Caco-2 (cell line): ENCODE data around the gene MPV17L2. TPM values are rescaled to one million over a fixed set of nuclear protein-coding genes. Genes with fewer than 3 reads are reported as not detected.

Source experiments
- BruUV-seq: library from RNA; stranded (reverse); fragments of 400-500 nt; replicated peaks from 2 replicates; lab custom pipeline; 2021; lab: Mats Ljungman, UMichigan
- CTCF ChIA-PET: fragments of 300-600 bp; sonication (Branson Sonifier 250); formaldehyde crosslinking; loops from one replicate; lab custom pipeline; 2022; ENCODE audit warnings: antibody characterized with exemption; lab: Charles Lee
- POLR2A ChIA-PET: fragments of 300-600 bp; sonication (Branson Sonifier 250); formaldehyde crosslinking; loops from one replicate; lab custom pipeline; 2022; ENCODE audit warnings: antibody characterized with exemption; lab: Charles Lee
- DNase-seq, 2 experiments: peaks; one replicate each; pipeline versions ENCODE4 v3.0.0 to v3.0.0-alpha.2; 2020 to 2022
- H3K27me3 ChIP-seq: replicated peaks from 2 replicates; pipeline ENCODE4 v1.6.0; 2011; ENCODE audit warnings: low read length; ENCODE audit not compliant: control insufficient read depth, insufficient read depth
- H3K36me3 ChIP-seq: 2 replicates; pipeline ENCODE4 v1.5.1; 2011; ENCODE audit warnings: low read length; ENCODE audit not compliant: control insufficient read depth, insufficient read depth
- H3K4me1 ChIP-seq: fragments of 250-450 bp; sonication (Bioruptor Pico); 2 replicates; pipeline ENCODE4 v1.5.1; 2020; ENCODE audit warnings: mild to moderate bottlenecking
- H3K4me3 ChIP-seq: 2 replicates; pipeline ENCODE4 v1.5.1; 2011; ENCODE audit warnings: low read depth, mild to moderate bottlenecking, control low read depth, low read length
- H3K9me3 ChIP-seq: fragments of 250-450 bp; sonication (Bioruptor Pico); 2 replicates; pipeline ENCODE4 v1.5.1; 2020; ENCODE audit warnings: mild to moderate bottlenecking, moderate library complexity
- H3K27ac Mint-ChIP-seq: one replicate; pipeline ENCODE4 v1.8.0; 2022; ENCODE audit warnings: mixed read lengths; ENCODE audit not compliant: unreplicated experiment
- H3K27me3 Mint-ChIP-seq: one replicate; pipeline ENCODE4 v1.8.0; 2022; ENCODE audit warnings: mixed read lengths; ENCODE audit not compliant: insufficient read depth, unreplicated experiment
- H3K36me3 Mint-ChIP-seq: one replicate; pipeline ENCODE4 v1.8.0; 2022; ENCODE audit warnings: mild to moderate bottlenecking, mixed read lengths; ENCODE audit not compliant: insufficient read depth, unreplicated experiment
- H3K4me1 Mint-ChIP-seq: one replicate; pipeline ENCODE4 v1.8.0; 2022; ENCODE audit warnings: low read depth, mixed read lengths; ENCODE audit not compliant: unreplicated experiment
- H3K4me3 Mint-ChIP-seq: one replicate; pipeline ENCODE4 v1.8.0; 2022; ENCODE audit warnings: mild to moderate bottlenecking, moderate library complexity, mixed read lengths; ENCODE audit not compliant: unreplicated experiment
- H3K9me3 Mint-ChIP-seq: one replicate; pipeline ENCODE4 v1.8.0; 2022; ENCODE audit warnings: mixed read lengths; ENCODE audit not compliant: unreplicated experiment
- CTCF ChIP-seq, 2 experiments: fragments of 200-600 bp in 1 of 2; IDR thresholded peaks; 1 replicate in 1 of 2; 2 replicates in 1 of 2; pipeline versions ENCODE4 v1.5.1 to v1.8.0; 2011 to 2022; ENCODE audit warnings: antibody characterized with exemption in 1 of 2, control low read depth in 1 of 2, inconsistent platforms in 1 of 2, low read depth in 1 of 2, low read length in 1 of 2, mild to moderate bottlenecking in 1 of 2, moderate library complexity in 1 of 2; ENCODE audit not compliant: insufficient read depth in 1 of 2, severe bottlenecking in 1 of 2, unreplicated experiment in 1 of 2
- intact Hi-C: fragments of 100-400 bp; cut with micrococcal nuclease; formaldehyde crosslinking; loops from one replicate; pipeline ENCODE4 v1.10.0; 2022; ENCODE audit not compliant: unreplicated experiment
- total RNA-seq: library from RNA; stranded (reverse); gene quantifications from 2 replicates; pipeline ENCODE4 v1.2.3, GENCODE V29; 2022

MPV17L2 gene
- total RNA-seq, 1 experiment from 2014 or later, result 16.6 TPM

- no peak overlapping the region for H3K4me3 Mint-ChIP-seq
- TF ChIP-seq CTCF (IDR thresholded peaks at IDR 0.05; ENCODE audit: insufficient read depth in 1 of 2, low read depth in 1 of 2, low read length in 1 of 2, severe bottlenecking in 1 of 2, unreplicated experiment in 1 of 2), result no peak
Measured at GRCh38 chr19:18229915-18230314, 36.9 kb downstream of the MPV17L2 start.

DNA sequence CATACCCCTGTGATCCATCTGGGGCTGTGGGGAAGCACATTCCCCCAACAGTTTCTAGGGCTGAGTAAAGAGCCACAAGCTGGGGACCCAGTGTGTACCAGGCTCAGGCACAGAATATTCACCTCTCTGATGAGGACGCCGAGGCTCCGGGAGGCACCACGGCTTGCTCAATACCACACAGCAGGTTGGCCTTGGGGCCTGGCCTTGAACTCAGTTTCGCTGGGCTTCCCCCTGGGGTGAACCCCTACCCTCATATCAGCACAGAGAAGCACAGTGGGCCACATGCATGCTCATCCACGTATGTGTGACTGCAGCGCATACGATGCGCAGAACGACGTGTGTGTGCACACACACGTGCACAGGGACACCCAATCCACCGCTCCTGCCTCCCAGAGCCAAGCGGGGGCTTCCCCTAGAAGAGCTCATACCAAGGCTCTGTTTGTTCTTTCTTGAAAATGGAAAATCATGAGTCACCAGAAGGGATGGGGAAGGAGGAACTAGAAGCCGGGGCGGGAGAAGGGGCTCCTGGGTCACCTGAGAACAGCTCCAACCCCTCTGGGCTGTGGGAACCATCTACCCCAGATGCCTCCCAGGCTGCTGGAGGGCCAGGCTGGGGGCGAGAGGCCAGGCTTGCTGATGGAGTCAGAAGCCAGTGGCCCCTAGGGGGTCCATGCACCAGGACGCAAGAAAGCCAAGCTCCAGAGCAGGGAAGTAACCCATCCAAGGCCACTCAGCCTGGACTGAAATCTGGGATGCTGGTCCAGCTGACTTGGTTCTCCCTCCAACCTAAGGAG is 38.1 kb downstream of the MPV17L2 start:
- H3K27me3 ChIP-seq, result no peaks in the 10 kb centered on the region
- no peak for TF ChIP-seq CTCF (IDR thresholded peaks at IDR 0.05; ENCODE audit: insufficient read depth in 1 of 2, low read depth in 1 of 2, low read length in 1 of 2, severe bottlenecking in 1 of 2, unreplicated experiment in 1 of 2)
- CTCF ChIA-PET, result interaction anchor here (0.6 to 1.0 kb wide), 2 partner anchors 23 to 548 kb away, joined by 3 to 5 read pairs; no protein-coding TSS in a partner anchor
- no peaks in the 10 kb centered on the region for H3K36me3 ChIP-seq
- no peak overlapping the region for H3K4me3 ChIP-seq
- peaks cover 6% of the 10 kb centered on the region for H3K27me3 Mint-ChIP-seq
- H3K36me3 Mint-ChIP-seq, result no peaks in the 10 kb centered on the region
- no peak overlapping the region for H3K4me3 Mint-ChIP-seq
- H3K9me3 Mint-ChIP-seq, result no peaks in the 10 kb centered on the region
- BruUV-seq, result no TSS peak
- no peak for DNase-seq
- intact Hi-C loops, result no loop called here
- no peak overlapping the region for H3K27ac Mint-ChIP-seq
- POLR2A ChIA-PET, result no interaction called here
- no peaks in the 10 kb centered on the region for H3K4me1 Mint-ChIP-seq
- H3K4me1 ChIP-seq, result 0 out of 2 replicates have a peak, but pooled peaks cover 3% of the 10 kb centered on the region
- H3K9me3 ChIP-seq, result no peaks in the 10 kb centered on the region

More at GRCh38 chr19:18229915-18230314, 36.9 kb downstream of the MPV17L2 start:
- DNase-seq, result no peak
- CTCF ChIA-PET, result no interaction called here
- intact Hi-C loops, result loop anchor here (2.0 kb wide), 1 partner anchor 23 kb away; no protein-coding TSS in a partner anchor
- POLR2A ChIA-PET, result no interaction called here
- Histone ChIP-seq H3K4me3 (no peak overlapping the region), H3K36me3 (no peaks in the 10 kb centered on the region), H3K4me1 (0 out of 2 replicates have a peak, but pooled peaks cover 6% of the 10 kb centered on the region), H3K27me3 (no peaks in the 10 kb centered on the region), H3K9me3 (no peaks in the 10 kb centered on the region)
- peaks cover 6% of the 10 kb centered on the region for H3K4me1 Mint-ChIP-seq
- no TSS peak for BruUV-seq
- H3K27me3 Mint-ChIP-seq, result peaks cover 3% of the 10 kb centered on the region
- H3K36me3 Mint-ChIP-seq, result peaks cover under 1% of the 10 kb centered on the region
- H3K27ac Mint-ChIP-seq, result no peak overlapping the region
- H3K9me3 Mint-ChIP-seq, result no peaks in the 10 kb centered on the region

DNA sequence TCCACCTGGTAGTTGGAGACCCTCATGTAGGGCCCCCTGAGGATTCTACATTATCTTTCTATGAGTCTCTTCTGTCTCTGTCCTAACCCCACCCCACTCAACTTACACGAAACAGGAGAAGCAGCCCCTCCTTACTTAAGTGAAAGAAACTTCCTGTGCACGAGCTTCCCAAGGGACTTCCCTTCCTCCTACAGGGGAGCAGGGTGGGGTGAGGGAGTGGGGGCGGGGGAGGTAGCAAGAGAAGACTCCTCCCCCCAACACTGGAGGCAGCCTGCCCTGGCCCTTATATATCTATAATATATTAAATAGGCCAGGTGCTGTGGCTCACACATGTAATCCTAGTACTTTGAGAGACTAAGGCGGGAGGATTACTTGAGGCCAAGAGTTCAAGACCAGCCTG is 38.8 kb downstream of the MPV17L2 start:
- TF ChIP-seq CTCF (IDR thresholded peaks at IDR 0.05; ENCODE audit: insufficient read depth in 1 of 2, low read depth in 1 of 2, low read length in 1 of 2, severe bottlenecking in 1 of 2, unreplicated experiment in 1 of 2), result no peak
- Histone ChIP-seq H3K27me3 (no peaks in the 10 kb centered on the region), H3K36me3 (no peaks in the 10 kb centered on the region), H3K9me3 (no peaks in the 10 kb centered on the region), H3K4me1 (0 out of 2 replicates have a peak, but pooled peaks cover 3% of the 10 kb centered on the region), H3K4me3 (no peak overlapping the region)
- no TSS peak for BruUV-seq
- Mint-ChIP-seq H3K4me3 (no peak overlapping the region), H3K9me3 (no peaks in the 10 kb centered on the region), H3K27me3 (peaks cover 6% of the 10 kb centered on the region), H3K27ac (no peak overlapping the region), H3K4me1 (no peaks in the 10 kb centered on the region), H3K36me3 (no peaks in the 10 kb centered on the region)
- ChIA-PET CTCF (interaction anchor here (0.6 to 1.0 kb wide), 2 partner anchors 23 to 549 kb away, joined by 3 to 5 read pairs; no protein-coding TSS in a partner anchor), POLR2A (no interaction called here)
- no peak for DNase-seq
- intact Hi-C loops, result no loop called here
